HEK293 (cell line): Measurements from ENCODE around the gene ETNK2.

ENCODE experiments used
- CTCF ChIA-PET: fragments of 350-600 bp; formaldehyde crosslinking; extraction: SDS; loops from one replicate; lab custom pipeline; 2021; ENCODE audit warnings: antibody characterized with exemption; lab: Yijun Ruan, JAX
- POLR2A ChIA-PET: fragments of 300-600 bp; formaldehyde crosslinking; extraction: SDS; loops from one replicate; lab custom pipeline; 2020; ENCODE audit warnings: antibody characterized with exemption, inconsistent platforms; lab: Yijun Ruan, JAX
- H3K27ac ChIP-seq: fragments of 200-500 bp; sonication (Bioruptor generic); 2 replicates; pipeline ENCODE4 v1.5.1; 2014; ENCODE audit warnings: low read depth, low read length, control low read depth, inconsistent platforms; ENCODE audit errors: extremely low read depth
- H3K36me3 ChIP-seq, 2 experiments: fragments of 200-500 bp in 1 of 2; sonication (Bioruptor generic) in 1 of 2; 1 replicate in 1 of 2; 2 replicates in 1 of 2; pipeline ENCODE4 v1.5.1; 2014 to 2017; ENCODE audit warnings: inconsistent platforms in 2 of 2, low read length in 2 of 2; ENCODE audit not compliant: control insufficient read depth in 2 of 2, insufficient read depth in 1 of 2
- H3K4me1 ChIP-seq: fragments of 200-500 bp; sonication (Bioruptor generic); 2 replicates; pipeline ENCODE4 v1.5.1; 2014; ENCODE audit warnings: mild to moderate bottlenecking, low read length, inconsistent platforms; ENCODE audit not compliant: control insufficient read depth, insufficient read depth
- H3K4me3 ChIP-seq: 2 replicates; pipeline ENCODE4 v1.5.1; 2011; ENCODE audit warnings: low read depth, mild to moderate bottlenecking, control low read depth, low read length, moderate library complexity
- H3K9me3 ChIP-seq: fragments of 200-500 bp; sonication (Bioruptor generic); 2 replicates; pipeline ENCODE4 v1.5.1; 2014; ENCODE audit warnings: low read depth, low read length, inconsistent platforms; ENCODE audit not compliant: control insufficient read depth, insufficient read depth
- GLI2 ChIP-seq: fragments of 450-650 bp; formaldehyde crosslinking; IDR thresholded peaks from 2 replicates; pipeline ENCODE4; 2017; ENCODE audit warnings: missing biosample characterization, missing genetic modification characterization, low read depth, borderline replicate concordance
- KLF16 ChIP-seq: fragments of 450-650 bp; formaldehyde crosslinking; IDR thresholded peaks from 2 replicates; pipeline ENCODE4 v1.5.1; 2017; ENCODE audit warnings: missing biosample characterization, missing genetic modification characterization
- MZF1 ChIP-seq: fragments of 450-650 bp; formaldehyde crosslinking; IDR thresholded peaks from 2 replicates; pipeline ENCODE4 v1.5.1; 2017; ENCODE audit warnings: missing biosample characterization, missing genetic modification characterization, borderline replicate concordance
- ZNF140 ChIP-seq: fragments of 450-650 bp; formaldehyde crosslinking; IDR thresholded peaks from 2 replicates; pipeline ENCODE4 v1.5.1; 2016; ENCODE audit warnings: missing biosample characterization, missing genetic modification characterization
- ZNF16 ChIP-seq: fragments of 450-650 bp; formaldehyde crosslinking; IDR thresholded peaks from 2 replicates; pipeline ENCODE4 v1.5.1; 2016; ENCODE audit warnings: low read depth, missing biosample characterization, missing genetic modification characterization
- ZNF2 ChIP-seq: fragments of 450-650 bp; formaldehyde crosslinking; IDR thresholded peaks from 2 replicates; pipeline ENCODE4 v1.5.1; 2016; ENCODE audit warnings: missing biosample characterization, missing genetic modification characterization
- ZNF266 ChIP-seq: fragments of 450-650 bp; formaldehyde crosslinking; IDR thresholded peaks from 2 replicates; pipeline ENCODE4 v1.5.1; 2016; ENCODE audit warnings: missing biosample characterization, missing genetic modification characterization, low read depth
- ZNF274 ChIP-seq, 2 experiments: fragments of 200-500 bp in 1 of 2; fragments of 450-650 bp in 1 of 2; sonication (Bioruptor generic) in 1 of 2; formaldehyde crosslinking in 1 of 2; IDR thresholded peaks; 2 replicates each; pipeline versions ENCODE4 v1.5.1 to v1.6.1; 2014 to 2016; ENCODE audit warnings: borderline replicate concordance in 1 of 2, inconsistent platforms in 1 of 2, low read length in 1 of 2, missing biosample characterization in 1 of 2, missing genetic modification characterization in 1 of 2
- ZNF404 ChIP-seq: fragments of 450-650 bp; formaldehyde crosslinking; IDR thresholded peaks from 2 replicates; pipeline ENCODE4 v1.5.1; 2017; ENCODE audit warnings: missing biosample characterization, missing genetic modification characterization
- ZNF423 ChIP-seq: fragments of 450-650 bp; formaldehyde crosslinking; IDR thresholded peaks from 2 replicates; pipeline ENCODE4 v1.5.1; 2016; ENCODE audit warnings: missing biosample characterization, missing genetic modification characterization
- ZNF514 ChIP-seq: fragments of 450-650 bp; formaldehyde crosslinking; IDR thresholded peaks from 2 replicates; pipeline ENCODE4 v1.5.1; 2016; ENCODE audit warnings: missing biosample characterization, missing genetic modification characterization
- ZNF544 ChIP-seq: fragments of 450-650 bp; formaldehyde crosslinking; IDR thresholded peaks from 2 replicates; pipeline ENCODE4 v1.5.0; 2017; ENCODE audit warnings: missing biosample characterization, missing genetic modification characterization
- ZNF600 ChIP-seq: fragments of 450-650 bp; formaldehyde crosslinking; IDR thresholded peaks from 2 replicates; pipeline ENCODE4 v1.5.1; 2016; ENCODE audit warnings: missing biosample characterization, missing genetic modification characterization
- ZNF768 ChIP-seq: fragments of 450-650 bp; formaldehyde crosslinking; IDR thresholded peaks from 2 replicates; pipeline ENCODE4 v1.5.1; 2018; ENCODE audit warnings: missing biosample characterization, mild to moderate bottlenecking, missing genetic modification characterization
- ZSCAN23 ChIP-seq: fragments of 450-650 bp; formaldehyde crosslinking; IDR thresholded peaks from 2 replicates; pipeline ENCODE4 v1.5.1; 2016; ENCODE audit warnings: missing biosample characterization, missing genetic modification characterization
- TF ChIP-seq, protein P1 (sequence below): fragments of 450-650 bp; formaldehyde crosslinking; IDR thresholded peaks from 2 replicates; pipeline ENCODE4 v1.5.1; 2017; ENCODE audit warnings: missing biosample characterization, missing genetic modification characterization
- TF ChIP-seq, protein P2 (sequence below): fragments of 450-650 bp; formaldehyde crosslinking; IDR thresholded peaks from 2 replicates; pipeline ENCODE4 v1.5.1; 2016; ENCODE audit warnings: missing biosample characterization, missing genetic modification characterization
- TF ChIP-seq, protein P3 (sequence below): fragments of 450-650 bp; formaldehyde crosslinking; IDR thresholded peaks from 2 replicates; pipeline ENCODE4 v1.5.1; 2017; ENCODE audit warnings: missing biosample characterization, missing genetic modification characterization
- TF ChIP-seq, protein P4 (sequence below): fragments of 450-650 bp; formaldehyde crosslinking; IDR thresholded peaks from 2 replicates; pipeline ENCODE4 v1.5.1; 2016; ENCODE audit warnings: missing biosample characterization, missing genetic modification characterization
- TF ChIP-seq, protein P5 (sequence below): fragments of 450-650 bp; formaldehyde crosslinking; IDR thresholded peaks from 2 replicates; pipeline ENCODE4 v1.5.1; 2017; ENCODE audit warnings: missing biosample characterization, missing genetic modification characterization

ETNK2 gene

DNA sequence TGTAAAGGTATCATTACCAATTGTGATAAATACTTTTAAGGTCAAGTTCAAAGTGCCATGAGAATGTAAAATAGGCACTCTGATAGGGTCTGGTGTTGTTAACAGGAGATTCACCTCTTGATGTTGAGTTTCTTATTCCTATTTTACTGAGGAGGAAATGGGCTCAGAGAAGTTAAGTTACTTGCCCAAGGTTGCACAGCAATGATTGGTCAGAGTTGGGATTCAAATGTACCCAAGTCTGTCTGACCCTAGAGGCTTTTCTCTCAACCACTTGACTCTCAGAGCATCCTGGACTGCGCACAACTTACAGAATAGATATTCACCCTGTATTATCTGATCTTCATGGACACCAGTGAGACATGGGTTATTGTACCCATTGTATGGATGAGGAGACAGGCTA, 45.0 kb downstream of the ETNK2 start:
- CTCF ChIA-PET: interaction anchor here (0.6 to 1.6 kb wide), 3 partner anchors 14 to 23 kb away, joined by 3 to 6 read pairs (median 5); no protein-coding TSS in a partner anchor
- POLR2A ChIA-PET: no interaction called here
- TF ChIP-seq ZNF266 (tag by site-specific recombination): no peak
- no peak for TF ChIP-seq ZNF16 (tag by site-specific recombination)
- peak; percentile 89 for TF ChIP-seq ZNF768 (tag by site-specific recombination)
- no peak for TF ChIP-seq MZF1 (tag by site-specific recombination)
- TF ChIP-seq ZNF514 (tag by site-specific recombination): no peak
- no peak for TF ChIP-seq KLF16 (tag by site-specific recombination)
- TF ChIP-seq, all 188 proteins: peak for 1
- no peaks in the 10 kb centered on the region for H3K9me3 ChIP-seq
- H3K4me3 ChIP-seq: no peak overlapping the region
- no peak overlapping the region for H3K27ac ChIP-seq
- no peaks in the 10 kb centered on the region for H3K36me3 ChIP-seq
- peaks cover 6% of the 10 kb centered on the region for H3K4me1 ChIP-seq

DNA sequence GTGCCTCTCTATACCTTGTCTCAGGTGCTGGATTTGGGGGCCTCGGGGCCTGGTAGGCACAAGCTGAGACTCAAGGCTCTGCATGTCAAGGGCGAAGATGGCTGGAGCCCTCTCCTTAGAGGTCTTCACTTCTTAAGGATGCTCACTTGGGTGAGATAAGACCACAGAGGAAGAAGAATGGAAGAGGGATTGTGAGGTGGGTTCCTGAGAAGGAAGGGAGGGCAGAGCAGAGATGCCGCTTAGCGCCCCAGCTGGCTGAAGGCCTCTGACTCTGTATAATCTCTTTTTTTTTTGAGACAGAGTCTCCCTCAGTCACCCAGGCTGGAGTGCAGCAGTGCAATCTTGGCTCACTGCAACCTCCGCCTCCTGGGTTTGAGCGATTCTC, 46.7 kb downstream of the ETNK2 start:
- no peaks in the 10 kb centered on the region for H3K36me3 ChIP-seq
- POLR2A ChIA-PET: no interaction called here
- H3K4me3 ChIP-seq: no peak overlapping the region
- TF ChIP-seq ZNF140 (tag by site-specific recombination): no peak
- no peak for TF ChIP-seq ZNF404
- no peak for TF ChIP-seq ZNF544
- H3K9me3 ChIP-seq: no peaks in the 10 kb centered on the region
- H3K4me1 ChIP-seq: peaks cover 6% of the 10 kb centered on the region
- CTCF ChIA-PET: no interaction called here
- H3K27ac ChIP-seq: no peak overlapping the region

DNA sequence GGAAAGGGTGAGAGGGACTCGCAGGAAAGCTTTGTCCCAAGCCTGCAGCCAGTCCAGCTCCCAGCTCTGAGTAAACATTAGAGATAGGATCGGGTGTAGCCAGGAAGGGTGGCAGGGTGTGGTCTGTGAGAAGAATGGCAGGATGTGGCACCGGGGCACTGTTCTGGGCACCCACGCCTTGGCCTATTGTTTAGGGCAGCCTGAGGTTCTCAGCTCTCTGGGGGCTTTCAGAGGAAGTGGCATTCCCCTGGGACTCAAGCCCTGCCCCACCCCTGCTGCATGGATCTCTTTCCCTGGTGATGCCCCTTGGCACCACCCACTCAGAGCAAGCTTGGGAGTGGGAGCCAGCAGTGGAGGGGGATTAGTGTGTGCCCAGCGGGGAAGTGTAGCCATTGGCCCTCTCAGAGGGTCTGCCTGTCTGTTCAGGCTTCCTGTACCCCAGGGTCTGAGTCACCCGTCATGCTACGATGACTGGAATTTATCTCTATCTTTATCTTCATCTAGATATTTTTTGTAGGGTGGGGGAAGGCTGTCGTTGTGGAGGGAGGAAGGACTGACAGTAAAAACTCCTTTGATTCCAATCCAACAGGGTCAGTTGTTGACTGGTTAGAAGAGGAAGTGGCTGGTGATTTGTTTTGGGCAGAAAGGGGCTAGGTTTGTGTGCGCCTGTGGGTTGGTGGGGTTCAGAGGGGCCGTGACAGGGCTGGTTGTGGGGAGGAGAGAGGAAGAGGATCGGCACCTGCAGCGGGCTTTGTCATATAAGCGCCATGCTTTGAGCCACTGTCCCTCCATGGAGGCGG, 47.3 kb downstream of the ETNK2 start:
- Histone ChIP-seq H3K27ac (no peak overlapping the region), H3K4me1 (peaks cover 6% of the 10 kb centered on the region), H3K9me3 (no peaks in the 10 kb centered on the region), H3K36me3 (no peaks in the 10 kb centered on the region), H3K4me3 (no peak overlapping the region)
- ChIA-PET CTCF (interaction anchor here (0.7 kb wide), 1 partner anchor 103 kb away, joined by 5 read pairs; no protein-coding TSS in a partner anchor), POLR2A (interaction anchor here (0.9 kb wide), 1 partner anchor 31 kb away, joined by 3 read pairs; no protein-coding TSS in a partner anchor)
- TF ChIP-seq GLI2 (tag by site-specific recombination) (no peak), ZSCAN23 (tag by site-specific recombination) (no peak), ZNF423 (tag by site-specific recombination) (no peak), ZNF274 (IDR thresholded peaks at IDR 0.05; ENCODE audit: low read length) (no peak), ZNF274 (tag by site-specific recombination; IDR thresholded peaks at IDR 0.05; ENCODE audit: borderline replicate concordance) (no peak), ZNF2 (tag by site-specific recombination) (no peak), ZNF600 (no peak)
- TF ChIP-seq, protein P1, sequence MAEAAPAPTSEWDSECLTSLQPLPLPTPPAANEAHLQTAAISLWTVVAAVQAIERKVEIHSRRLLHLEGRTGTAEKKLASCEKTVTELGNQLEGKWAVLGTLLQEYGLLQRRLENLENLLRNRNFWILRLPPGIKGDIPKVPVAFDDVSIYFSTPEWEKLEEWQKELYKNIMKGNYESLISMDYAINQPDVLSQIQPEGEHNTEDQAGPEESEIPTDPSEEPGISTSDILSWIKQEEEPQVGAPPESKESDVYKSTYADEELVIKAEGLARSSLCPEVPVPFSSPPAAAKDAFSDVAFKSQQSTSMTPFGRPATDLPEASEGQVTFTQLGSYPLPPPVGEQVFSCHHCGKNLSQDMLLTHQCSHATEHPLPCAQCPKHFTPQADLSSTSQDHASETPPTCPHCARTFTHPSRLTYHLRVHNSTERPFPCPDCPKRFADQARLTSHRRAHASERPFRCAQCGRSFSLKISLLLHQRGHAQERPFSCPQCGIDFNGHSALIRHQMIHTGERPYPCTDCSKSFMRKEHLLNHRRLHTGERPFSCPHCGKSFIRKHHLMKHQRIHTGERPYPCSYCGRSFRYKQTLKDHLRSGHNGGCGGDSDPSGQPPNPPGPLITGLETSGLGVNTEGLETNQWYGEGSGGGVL (tag by site-specific recombination): 0 out of 2 replicates have a peak, but pooled peaks have one; percentile 51
- TF ChIP-seq, protein P2, sequence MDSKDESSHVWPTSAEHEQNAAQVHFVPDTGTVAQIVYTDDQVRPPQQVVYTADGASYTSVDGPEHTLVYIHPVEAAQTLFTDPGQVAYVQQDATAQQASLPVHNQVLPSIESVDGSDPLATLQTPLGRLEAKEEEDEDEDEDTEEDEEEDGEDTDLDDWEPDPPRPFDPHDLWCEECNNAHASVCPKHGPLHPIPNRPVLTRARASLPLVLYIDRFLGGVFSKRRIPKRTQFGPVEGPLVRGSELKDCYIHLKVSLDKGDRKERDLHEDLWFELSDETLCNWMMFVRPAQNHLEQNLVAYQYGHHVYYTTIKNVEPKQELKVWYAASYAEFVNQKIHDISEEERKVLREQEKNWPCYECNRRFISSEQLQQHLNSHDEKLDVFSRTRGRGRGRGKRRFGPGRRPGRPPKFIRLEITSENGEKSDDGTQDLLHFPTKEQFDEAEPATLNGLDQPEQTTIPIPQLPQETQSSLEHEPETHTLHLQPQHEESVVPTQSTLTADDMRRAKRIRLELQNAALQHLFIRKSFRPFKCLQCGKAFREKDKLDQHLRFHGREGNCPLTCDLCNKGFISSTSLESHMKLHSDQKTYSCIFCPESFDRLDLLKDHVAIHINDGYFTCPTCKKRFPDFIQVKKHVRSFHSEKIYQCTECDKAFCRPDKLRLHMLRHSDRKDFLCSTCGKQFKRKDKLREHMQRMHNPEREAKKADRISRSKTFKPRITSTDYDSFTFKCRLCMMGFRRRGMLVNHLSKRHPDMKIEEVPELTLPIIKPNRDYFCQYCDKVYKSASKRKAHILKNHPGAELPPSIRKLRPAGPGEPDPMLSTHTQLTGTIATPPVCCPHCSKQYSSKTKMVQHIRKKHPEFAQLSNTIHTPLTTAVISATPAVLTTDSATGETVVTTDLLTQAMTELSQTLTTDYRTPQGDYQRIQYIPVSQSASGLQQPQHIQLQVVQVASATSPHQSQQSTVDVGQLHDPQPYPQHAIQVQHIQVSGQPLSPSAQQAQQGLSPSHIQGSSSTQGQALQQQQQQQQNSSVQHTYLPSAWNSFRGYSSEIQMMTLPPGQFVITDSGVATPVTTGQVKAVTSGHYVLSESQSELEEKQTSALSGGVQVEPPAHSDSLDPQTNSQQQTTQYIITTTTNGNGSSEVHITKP (tag by site-specific recombination): no peak
- TF ChIP-seq, protein P3, sequence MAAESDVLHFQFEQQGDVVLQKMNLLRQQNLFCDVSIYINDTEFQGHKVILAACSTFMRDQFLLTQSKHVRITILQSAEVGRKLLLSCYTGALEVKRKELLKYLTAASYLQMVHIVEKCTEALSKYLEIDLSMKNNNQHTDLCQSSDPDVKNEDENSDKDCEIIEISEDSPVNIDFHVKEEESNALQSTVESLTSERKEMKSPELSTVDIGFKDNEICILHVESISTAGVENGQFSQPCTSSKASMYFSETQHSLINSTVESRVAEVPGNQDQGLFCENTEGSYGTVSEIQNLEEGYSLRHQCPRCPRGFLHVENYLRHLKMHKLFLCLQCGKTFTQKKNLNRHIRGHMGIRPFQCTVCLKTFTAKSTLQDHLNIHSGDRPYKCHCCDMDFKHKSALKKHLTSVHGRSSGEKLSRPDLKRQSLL (tag by site-specific recombination): no peak
- TF ChIP-seq, protein P4, sequence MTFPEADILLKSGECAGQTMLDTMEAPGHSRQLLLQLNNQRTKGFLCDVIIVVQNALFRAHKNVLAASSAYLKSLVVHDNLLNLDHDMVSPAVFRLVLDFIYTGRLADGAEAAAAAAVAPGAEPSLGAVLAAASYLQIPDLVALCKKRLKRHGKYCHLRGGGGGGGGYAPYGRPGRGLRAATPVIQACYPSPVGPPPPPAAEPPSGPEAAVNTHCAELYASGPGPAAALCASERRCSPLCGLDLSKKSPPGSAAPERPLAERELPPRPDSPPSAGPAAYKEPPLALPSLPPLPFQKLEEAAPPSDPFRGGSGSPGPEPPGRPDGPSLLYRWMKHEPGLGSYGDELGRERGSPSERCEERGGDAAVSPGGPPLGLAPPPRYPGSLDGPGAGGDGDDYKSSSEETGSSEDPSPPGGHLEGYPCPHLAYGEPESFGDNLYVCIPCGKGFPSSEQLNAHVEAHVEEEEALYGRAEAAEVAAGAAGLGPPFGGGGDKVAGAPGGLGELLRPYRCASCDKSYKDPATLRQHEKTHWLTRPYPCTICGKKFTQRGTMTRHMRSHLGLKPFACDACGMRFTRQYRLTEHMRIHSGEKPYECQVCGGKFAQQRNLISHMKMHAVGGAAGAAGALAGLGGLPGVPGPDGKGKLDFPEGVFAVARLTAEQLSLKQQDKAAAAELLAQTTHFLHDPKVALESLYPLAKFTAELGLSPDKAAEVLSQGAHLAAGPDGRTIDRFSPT (tag by site-specific recombination): peak; percentile 71
- TF ChIP-seq, protein P5, sequence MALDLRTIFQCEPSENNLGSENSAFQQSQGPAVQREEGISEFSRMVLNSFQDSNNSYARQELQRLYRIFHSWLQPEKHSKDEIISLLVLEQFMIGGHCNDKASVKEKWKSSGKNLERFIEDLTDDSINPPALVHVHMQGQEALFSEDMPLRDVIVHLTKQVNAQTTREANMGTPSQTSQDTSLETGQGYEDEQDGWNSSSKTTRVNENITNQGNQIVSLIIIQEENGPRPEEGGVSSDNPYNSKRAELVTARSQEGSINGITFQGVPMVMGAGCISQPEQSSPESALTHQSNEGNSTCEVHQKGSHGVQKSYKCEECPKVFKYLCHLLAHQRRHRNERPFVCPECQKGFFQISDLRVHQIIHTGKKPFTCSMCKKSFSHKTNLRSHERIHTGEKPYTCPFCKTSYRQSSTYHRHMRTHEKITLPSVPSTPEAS (tag by site-specific recombination): no peak
